Pancreas (tissue), 10 donors: ENCODE measurements around the gene LTBP1. TPM values are rescaled to one million over a fixed set of nuclear protein-coding genes. Genes with fewer than 3 reads are reported as not detected.

Experiments
- ATAC-seq, 4 donors: fragments of 200-7000 bp; cut with Tn5 transposase; one replicate each; pipeline versions ENCODE4 v1.8.0 to v1.9.1; 2020; ENCODE audit warnings: mild to moderate bottlenecking in 4 of 4, moderate library complexity in 4 of 4
- DNase-seq, 6 donors: peaks; one replicate each; pipeline ENCODE4 v3.0.0-alpha.2; 2020
- FAIRE-seq: peaks from 2 replicates; lab custom pipeline; 2012; peaks lifted over from hg19 to GRCh38; lab: Jason Lieb, UNC
- H3K27ac ChIP-seq, 4 donors: fragments of 200-600 bp; sonication (generic); 1 replicate in 3 of 4; 2 replicates in 1 of 4; pipeline versions ENCODE4 v1.5.0 to v1.8.0; 2020
- H3K27me3 ChIP-seq, 4 donors: fragments of 200-600 bp; one replicate each; pipeline ENCODE4 v1.8.0; 2021
- H3K36me3 ChIP-seq, 3 donors: fragments of 200-600 bp; sonication (generic) in 1 of 3; one replicate each; pipeline versions ENCODE4 v1.5.0 to v1.8.0; 2020 to 2021
- H3K4me1 ChIP-seq, 3 donors: fragments of 200-600 bp; one replicate each; pipeline ENCODE4 v1.8.0; 2021
- H3K4me3 ChIP-seq, 4 donors: fragments of 200-600 bp; sonication (generic) in 2 of 4; one replicate each; pipeline versions ENCODE4 v1.5.0 to v1.8.0; 2020 to 2021
- H3K9me3 ChIP-seq, 4 donors: fragments of 200-600 bp; one replicate each; pipeline ENCODE4 v1.8.0; 2021
- CTCF ChIP-seq, 4 donors: fragments of 200-600 bp; sonication (generic) in 3 of 4; IDR thresholded peaks; one replicate each; pipeline versions ENCODE4 v1.5.0 to v1.8.0; 2021; ENCODE audit warnings: antibody characterized with exemption in 4 of 4
- WGBS, 2 donors: extraction: QIAGEN DNeasy Blood & Tissue Kit; methylation state at CpG; one replicate each; pipeline ENCODE4 v1.1.7; 2013; 5-methylcytosine and 5-hydroxymethylcytosine counted together
- intact Hi-C, 3 donors: fragments of 100-400 bp; cut with DNase I; formaldehyde crosslinking; loops; one replicate each; pipeline versions ENCODE4 v1.11.1 to v1.14.2; 2022
- polyA plus RNA-seq, 2 donors: library from polyadenylated mRNA; stranded (reverse); fragments of 200-250 nt; gene quantifications; one replicate each; pipeline ENCODE4 v1.2.3, GENCODE V29; 2013
- total RNA-seq, 6 donors: library from RNA; stranded (reverse); fragmentation: NEBNext Ultra II Directional in 4 of 6; extraction: Animal tissue kit (Norgen Biotek cat#: 25700) in 4 of 6; gene quantifications; one replicate each; pipeline versions ENCODE4 v1.2.1 to v1.2.4, GENCODE V29; 2021 to 2023
- donor health status: healthy with polysubstance abuse.
- donor health status: DM: no; HTN: no; CAD: no; lungs with moderate emphysema.
- donor health status: DM: no; HTN: no; CAD: no.
- donor health status: control.
- donor health status: control.
- donor health status: Bipolar disorder and iron deficiency.
- donor health status: DM: yes; HTN: yes; CAD: no.
- donor health status: DM: no; HTN: no; CAD: no.
- donor health status: DM: no; HTN: no; CAD: no.
- donor health status: DM: yes; HTN: yes; CAD: no.

Gene LTBP1
- total and polyA plus RNA-seq, 8 donors = 0.83 to 21.2 (median 2.6) TPM

DNA sequence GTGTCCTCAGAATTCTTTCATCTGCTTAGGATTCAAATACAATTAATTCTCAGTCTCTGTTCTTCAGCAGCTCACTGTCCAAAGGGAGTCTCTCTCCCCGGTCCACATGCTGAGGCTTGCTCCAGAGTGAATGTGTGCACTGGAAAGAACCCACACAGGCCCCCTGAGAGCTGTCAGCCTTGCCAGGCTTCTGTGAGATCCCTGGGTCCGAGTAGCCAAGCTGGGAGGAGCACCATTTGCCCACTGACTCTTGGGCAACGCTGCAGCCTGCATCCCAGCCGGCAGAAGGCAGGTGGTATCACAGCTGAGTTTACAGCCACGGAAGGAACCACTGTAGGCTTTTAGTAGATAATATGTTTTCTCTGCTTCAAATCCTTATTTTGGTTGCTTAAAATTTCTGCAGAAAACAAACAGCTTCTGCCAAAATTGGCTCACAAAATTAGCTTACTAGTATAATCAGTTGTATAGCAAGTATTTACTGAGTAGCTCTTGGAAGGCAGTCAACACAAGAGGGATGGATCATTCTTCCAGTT is 21.4 kb upstream of the LTBP1 start:
- H3K9me3 ChIP-seq = no peaks in the 10 kb centered on the region
- DNase-seq = no peak
- H3K36me3 ChIP-seq = no peaks in the 10 kb centered on the region
- intact Hi-C loops = no loop called here
- no peak overlapping the region for H3K4me3 ChIP-seq
- WGBS, 2 donors = 61 to 64% methylated on average over 5 of the region's 5 CpGs
- TF ChIP-seq CTCF (IDR thresholded peaks at IDR 0.05) = no peak
- no peaks in the 10 kb centered on the region for H3K4me1 ChIP-seq
- no peak for FAIRE-seq
- ATAC-seq = no peak
- no peak overlapping the region for H3K27ac ChIP-seq
- no peaks in the 10 kb centered on the region for H3K27me3 ChIP-seq

GRCh38 chr2:32925976-32926707 is 20.6 kb upstream of the LTBP1 start:
- intact Hi-C loops = no loop called here
- Histone ChIP-seq H3K4me3 (no peak overlapping the region), H3K27me3 (no peaks in the 10 kb centered on the region), H3K4me1 (no peaks in the 10 kb centered on the region), H3K36me3 (no peaks in the 10 kb centered on the region), H3K9me3 (no peaks in the 10 kb centered on the region), H3K27ac (no peak overlapping the region)
- no peak for ATAC-seq
- no peak for DNase-seq
- no peak for FAIRE-seq
- whole genome bisulfite sequencing, 2 donors = 82 to 87% methylated on average over 6 of the region's 6 CpGs
- no peak for TF ChIP-seq CTCF (IDR thresholded peaks at IDR 0.05)

- no peak for TF ChIP-seq CTCF (IDR thresholded peaks at IDR 0.05)
- 25 to 45% methylated on average over 2 of the region's 2 CpGs for WGBS, 2 donors
- no peaks in the 10 kb centered on the region for H3K36me3 ChIP-seq
- no peaks in the 10 kb centered on the region for H3K4me1 ChIP-seq
- FAIRE-seq (no peak), ATAC-seq (no peak), DNase-seq (no peak)
- intact Hi-C loops = no loop called here
- no peaks in the 10 kb centered on the region for H3K9me3 ChIP-seq
- H3K27ac ChIP-seq = no peak overlapping the region
- no peak overlapping the region for H3K4me3 ChIP-seq
- no peaks in the 10 kb centered on the region for H3K27me3 ChIP-seq
Observed at GRCh38 chr2:32926708-32927084, 20.1 kb upstream of the LTBP1 start.

- WGBS, 2 donors = 78 to 79% methylated on average over 5 of the region's 5 CpGs
- ATAC-seq (no peak), DNase-seq (no peak), FAIRE-seq (no peak)
- H3K36me3 ChIP-seq = no peaks in the 10 kb centered on the region
- TF ChIP-seq CTCF (IDR thresholded peaks at IDR 0.05) = no peak
- no peaks in the 10 kb centered on the region for H3K27me3 ChIP-seq
- intact Hi-C loops = no loop called here
- H3K9me3 ChIP-seq = no peaks in the 10 kb centered on the region
- no peak overlapping the region for H3K4me3 ChIP-seq
- no peaks in the 10 kb centered on the region for H3K4me1 ChIP-seq
- no peak overlapping the region for H3K27ac ChIP-seq
Observed at GRCh38 chr2:32930436-32930835, 16.3 kb upstream of the LTBP1 start.

- Histone ChIP-seq H3K9me3 (no peaks in the 10 kb centered on the region), H3K4me3 (no peak overlapping the region), H3K27me3 (no peaks in the 10 kb centered on the region), H3K4me1 (no peaks in the 10 kb centered on the region), H3K36me3 (no peaks in the 10 kb centered on the region), H3K27ac (no peak overlapping the region)
- no peak for ATAC-seq
- 67 to 73% methylated on average over 2 of the region's 2 CpGs for WGBS, 2 donors
- DNase-seq = no peak
- no peak for TF ChIP-seq CTCF (IDR thresholded peaks at IDR 0.05)
- FAIRE-seq = no peak
- intact Hi-C loops = no loop called here
Observed at GRCh38 chr2:32931519-32931918, 15.2 kb upstream of the LTBP1 start.
